ENCODE measurements around the gene CCDC182. TPM values are rescaled to one million over a fixed set of nuclear protein-coding genes. Genes with fewer than 3 reads are reported as not detected.

The CCDC182 gene
- total RNA-seq, 1 donor from 2014 or later, result not detected

DNA sequence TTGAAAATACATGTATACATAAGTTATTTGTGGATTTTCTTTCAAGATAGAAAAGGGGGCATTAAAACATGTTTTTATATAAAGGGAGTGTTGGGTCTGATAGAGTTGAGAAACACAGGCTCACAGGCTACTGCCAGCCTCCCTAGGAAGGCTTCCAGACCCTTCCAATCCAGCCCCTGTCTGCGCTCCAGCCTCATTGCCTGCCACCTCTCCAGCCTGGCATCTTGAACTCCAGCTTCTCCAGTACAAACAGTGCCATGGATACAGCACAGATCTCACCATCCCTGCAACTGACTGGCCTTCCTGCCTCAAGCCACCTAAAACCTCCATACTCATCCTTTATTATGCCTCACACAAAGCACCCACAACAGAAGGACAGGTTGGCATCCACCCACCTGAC, 40.7 kb downstream of the CCDC182 start:
- DNase-seq (ENCODE audit: low spot score in 2 of 2) (no peak), FAIRE-seq (no peak)

DNA sequence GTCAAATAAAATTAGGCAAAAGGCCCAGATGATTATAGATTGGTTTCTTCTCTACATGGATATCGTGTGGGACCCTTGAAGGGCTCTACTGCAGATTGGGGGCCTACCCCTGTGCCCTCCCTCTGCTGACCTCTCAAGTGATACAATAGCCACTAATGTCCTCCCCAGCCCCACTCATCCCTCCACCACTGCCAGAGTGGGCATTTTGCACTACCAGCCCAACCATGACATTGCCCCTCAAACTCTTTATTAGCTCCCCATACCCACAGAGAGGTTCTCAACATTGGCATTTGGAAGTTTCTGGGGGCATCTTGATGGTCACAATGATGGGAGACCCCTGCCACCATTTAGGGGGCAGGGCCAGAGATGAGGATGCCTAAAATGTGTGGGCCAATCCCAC, 41.8 kb downstream of the CCDC182 start:
- DNase-seq (ENCODE audit: low spot score in 2 of 2), result no peak
- no peak for FAIRE-seq

DNA sequence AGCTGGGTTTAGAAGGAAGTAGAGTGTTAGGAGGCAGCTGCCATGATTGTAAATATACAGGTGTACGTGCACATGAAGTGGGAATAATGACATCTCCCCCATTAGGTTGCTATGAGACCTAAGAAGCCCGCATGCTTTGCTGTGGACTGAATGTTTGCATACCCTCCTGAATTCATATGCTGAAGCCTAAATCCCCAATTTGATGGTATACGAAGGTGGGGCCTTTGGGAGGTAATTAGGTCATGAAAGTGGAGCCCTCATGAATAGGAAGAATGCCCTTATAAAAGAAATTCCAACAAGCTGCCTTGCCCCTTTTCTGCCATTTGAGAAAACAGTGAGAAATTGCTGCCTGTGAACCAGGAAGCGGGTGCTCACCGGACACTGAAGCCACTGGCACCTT, 44.0 kb downstream of the CCDC182 start:
- DNase-seq (ENCODE audit: low spot score in 2 of 2) (no peak), FAIRE-seq (no peak)

DNA sequence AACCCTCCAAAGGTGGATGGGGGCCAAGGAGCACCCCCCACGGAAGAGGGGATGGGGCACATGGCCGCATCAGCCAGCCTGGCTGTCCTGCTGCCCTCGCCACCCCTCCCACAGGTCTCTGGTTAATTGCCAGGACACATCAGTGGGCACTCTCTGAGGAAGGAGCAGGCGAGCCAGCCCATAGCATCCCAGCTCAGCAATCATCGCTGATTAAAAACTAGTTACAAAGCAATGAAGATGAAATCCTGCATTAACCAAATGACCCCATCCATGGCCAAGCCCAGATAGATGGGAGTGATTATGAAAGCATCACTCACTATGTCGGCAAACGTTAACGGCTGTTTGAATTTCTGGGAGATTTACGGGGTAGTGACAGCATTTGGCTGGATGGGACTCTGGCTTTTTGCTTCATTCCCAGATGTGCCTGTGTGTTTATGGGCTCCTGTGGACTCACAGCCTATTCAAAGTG, 45.3 kb downstream of the CCDC182 start:
- FAIRE-seq (no peak), DNase-seq (ENCODE audit: low spot score in 2 of 2) (no peak)

DNA sequence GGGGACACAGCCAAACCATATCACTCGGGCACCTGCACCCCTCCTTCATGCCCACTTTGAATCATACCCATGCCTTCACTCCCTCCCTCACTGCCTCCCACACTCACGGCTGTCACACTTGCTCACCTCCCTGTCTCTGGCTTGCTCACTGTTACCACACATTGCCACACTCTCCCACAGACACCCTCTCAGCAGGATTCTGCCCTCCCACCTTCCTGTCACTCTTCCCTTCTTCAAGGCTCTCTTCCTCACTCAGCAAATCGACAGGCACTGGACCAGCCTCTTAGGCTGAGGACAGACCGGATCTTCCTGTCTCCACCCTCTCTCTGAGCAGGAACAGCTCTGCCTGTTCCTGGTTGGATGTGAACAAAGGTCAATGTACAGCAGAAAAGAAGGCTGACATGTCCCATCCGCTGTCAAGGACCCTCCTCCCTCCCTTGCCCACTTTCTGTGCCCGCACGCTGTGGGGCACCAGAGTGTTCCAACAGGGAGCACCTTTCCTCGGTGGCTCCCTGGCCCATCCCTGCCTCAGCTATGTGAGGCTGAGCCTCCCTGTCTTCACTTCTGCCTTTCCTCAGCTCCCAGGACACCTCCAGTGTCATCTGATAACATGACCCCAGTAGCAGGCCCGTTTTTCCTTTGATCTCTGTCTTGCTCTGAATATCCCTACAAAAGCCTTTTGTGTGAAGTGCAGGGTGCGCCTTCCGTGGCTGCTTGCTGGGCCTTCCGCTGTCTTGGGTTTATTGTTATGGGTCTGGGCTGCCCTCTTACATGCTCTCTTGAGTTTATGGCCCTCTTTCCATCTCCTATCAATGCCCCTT, 47.0 kb downstream of the CCDC182 start:
- DNase-seq (ENCODE audit: low spot score in 2 of 2), result no peak
- no peak for FAIRE-seq

DNA sequence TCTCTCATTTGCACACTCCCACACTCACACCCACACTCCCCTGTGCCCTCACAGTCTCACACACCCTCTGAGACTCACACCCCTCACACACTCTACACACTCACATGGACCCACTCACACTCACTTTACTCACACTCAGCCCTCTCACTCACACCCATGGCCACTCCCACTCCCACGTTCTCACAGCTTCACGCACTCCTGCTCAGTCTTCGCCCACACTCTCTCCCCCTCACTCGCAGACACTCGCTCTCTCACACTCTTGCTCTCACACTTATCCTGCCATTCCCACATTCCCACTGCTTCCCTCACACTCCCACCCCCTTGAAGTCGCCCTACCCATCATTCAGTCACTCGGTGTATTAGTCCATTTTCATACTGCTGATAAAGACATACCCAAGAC, 47.9 kb downstream of the CCDC182 start:
- FAIRE-seq (no peak), DNase-seq (ENCODE audit: low spot score in 2 of 2) (no peak)

DNA sequence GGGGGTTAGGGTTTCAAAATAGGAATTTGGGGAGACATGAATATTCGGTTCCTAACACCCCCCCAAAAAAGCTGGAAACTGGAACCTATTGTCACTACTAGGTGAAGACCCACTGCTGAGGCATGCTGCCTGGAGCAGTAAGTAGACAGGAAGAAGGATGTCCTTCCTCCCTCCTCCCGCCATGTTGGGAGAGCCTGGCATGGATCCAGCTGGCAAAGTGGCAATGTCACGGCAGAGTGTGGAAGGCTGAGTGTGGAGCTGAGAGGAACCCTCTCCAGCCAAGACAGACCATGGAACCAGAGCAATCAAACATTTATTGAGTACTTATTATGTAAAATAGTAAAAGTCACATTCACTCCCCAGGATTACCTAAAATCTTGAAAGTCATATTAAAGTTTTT, 49.0 kb downstream of the CCDC182 start:
- DNase-seq (ENCODE audit: low spot score in 2 of 2) (no peak), FAIRE-seq (no peak)

Small RNAs within 50 kb of the gene (small RNA-seq; reads per million reads assigned to genes)
- gene RN7SKP94, result 0.08 reads per million

Other genes starting within 250 kb of the CCDC182 start
- gene MRPS23, start 104.7 kb upstream of the CCDC182 start, total RNA-seq, result 30.2 TPM
- 6.5 TPM for gene CUEDC1, start 210.1 kb upstream of the CCDC182 start, total RNA-seq
- gene VEZF1, start 243.0 kb upstream of the CCDC182 start, total RNA-seq, result 59.5 TPM

Measured in frontal cortex (tissue), 4 donors.